MM.1S (cell line): Measurements from ENCODE around the gene NAIF1.

Experiments used
- EZH2 ChIP-seq: fragments of 300-600 bp; sonication (generic); optimal IDR thresholded peaks from 2 replicates; pipeline ENCODE3; 2017; ENCODE audit warnings: low read depth, mild to moderate bottlenecking, antibody characterized with exemption, low read length, mixed read lengths
- EZH2phosphoT487 ChIP-seq: fragments of 300-600 bp; sonication (generic); IDR thresholded peaks from 2 replicates; pipeline ENCODE4 v1.6.1; 2018; ENCODE audit warnings: antibody characterized with exemption, low read length
- TF ChIP-seq, protein P1 (sequence below): fragments of 300-600 bp; sonication (generic); IDR thresholded peaks from 2 replicates; pipeline ENCODE4 v1.5.1; 2016; ENCODE audit warnings: antibody characterized with exemption, low read length, mixed read lengths

- TF ChIP-seq, protein P1, sequence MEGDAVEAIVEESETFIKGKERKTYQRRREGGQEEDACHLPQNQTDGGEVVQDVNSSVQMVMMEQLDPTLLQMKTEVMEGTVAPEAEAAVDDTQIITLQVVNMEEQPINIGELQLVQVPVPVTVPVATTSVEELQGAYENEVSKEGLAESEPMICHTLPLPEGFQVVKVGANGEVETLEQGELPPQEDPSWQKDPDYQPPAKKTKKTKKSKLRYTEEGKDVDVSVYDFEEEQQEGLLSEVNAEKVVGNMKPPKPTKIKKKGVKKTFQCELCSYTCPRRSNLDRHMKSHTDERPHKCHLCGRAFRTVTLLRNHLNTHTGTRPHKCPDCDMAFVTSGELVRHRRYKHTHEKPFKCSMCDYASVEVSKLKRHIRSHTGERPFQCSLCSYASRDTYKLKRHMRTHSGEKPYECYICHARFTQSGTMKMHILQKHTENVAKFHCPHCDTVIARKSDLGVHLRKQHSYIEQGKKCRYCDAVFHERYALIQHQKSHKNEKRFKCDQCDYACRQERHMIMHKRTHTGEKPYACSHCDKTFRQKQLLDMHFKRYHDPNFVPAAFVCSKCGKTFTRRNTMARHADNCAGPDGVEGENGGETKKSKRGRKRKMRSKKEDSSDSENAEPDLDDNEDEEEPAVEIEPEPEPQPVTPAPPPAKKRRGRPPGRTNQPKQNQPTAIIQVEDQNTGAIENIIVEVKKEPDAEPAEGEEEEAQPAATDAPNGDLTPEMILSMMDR = no peak
- TF ChIP-seq EZH2 (no peak), EZH2phosphoT487 (no peak)
Observed at GRCh38 chr9:128049843-128050242, 17.3 kb downstream of the NAIF1 start.
